GM12864 (cell line): ENCODE data around the gene PITX1.
A peak's percentile ranks its signal among the peaks of the same experiment; 100 is the strongest.

Experiments
- DNase-seq: peaks from one replicate; pipeline ENCODE4 v3.0.0-alpha.2; 2011; ENCODE audit warnings: low read depth
- H3K4me3 ChIP-seq: 2 replicates; pipeline ENCODE4 v1.5.1; 2011; ENCODE audit warnings: mild to moderate bottlenecking, low read depth, low read length, control low read depth
- CTCF ChIP-seq: IDR thresholded peaks from 2 replicates; pipeline ENCODE4 v1.5.1; 2011; ENCODE audit warnings: low read depth, mild to moderate bottlenecking, moderate library complexity, low read length, control low read depth, inconsistent platforms; ENCODE audit errors: missing control alignments

Gene PITX1

GRCh38 chr5:135034236-135034962 lies 371 bp upstream of the PITX1 start:
- no peak for DNase-seq
- TF ChIP-seq CTCF, result no peak
- 0 out of 2 replicates have a peak overlapping the region, but pooled peaks have one; percentile 46 for H3K4me3 ChIP-seq

GRCh38 chr5:135032999-135033861 lies 798 bp downstream of the PITX1 start:
- peak overlapping the region; percentile 46 for H3K4me3 ChIP-seq
- no peak for TF ChIP-seq CTCF
- DNase-seq, result no peak

- peak overlapping the region; percentile 46 for H3K4me3 ChIP-seq
- no peak for TF ChIP-seq CTCF
- no peak for DNase-seq
These were observed 1.4 kb downstream of the PITX1 start for GRCh38 chr5:135032695-135032998.

- TF ChIP-seq CTCF, result no peak
- DNase-seq, result no peak
- no peak overlapping the region; the same call in 1 of the 2 replicates for H3K4me3 ChIP-seq
These were observed 2.0 kb downstream of the PITX1 start for GRCh38 chr5:135031813-135032694.

- TF ChIP-seq CTCF, result no peak
- no peak for DNase-seq
- peak overlapping the region; percentile 25 for H3K4me3 ChIP-seq
These were observed 2.8 kb downstream of the PITX1 start for GRCh38 chr5:135030956-135031812.
